Measurements from ENCODE around the gene LPAR2.
"Not testable (repeated sequence)": the region's sequence is repeated elsewhere in the genome, so short reads cannot be mapped to it uniquely, and the experiment has no call there.

The LPAR2 gene

GRCh38 chr19:19631346-19631745, 3.3 kb upstream of the LPAR2 start:
- no peak for DNase-seq (ENCODE audit: low read depth in 2 of 2, low spot score in 1 of 2)

- DNase-seq (ENCODE audit: low read depth in 2 of 2, low spot score in 1 of 2): no peak
Observed at GRCh38 chr19:19630426-19630825, 2.4 kb upstream of the LPAR2 start.

DNA sequence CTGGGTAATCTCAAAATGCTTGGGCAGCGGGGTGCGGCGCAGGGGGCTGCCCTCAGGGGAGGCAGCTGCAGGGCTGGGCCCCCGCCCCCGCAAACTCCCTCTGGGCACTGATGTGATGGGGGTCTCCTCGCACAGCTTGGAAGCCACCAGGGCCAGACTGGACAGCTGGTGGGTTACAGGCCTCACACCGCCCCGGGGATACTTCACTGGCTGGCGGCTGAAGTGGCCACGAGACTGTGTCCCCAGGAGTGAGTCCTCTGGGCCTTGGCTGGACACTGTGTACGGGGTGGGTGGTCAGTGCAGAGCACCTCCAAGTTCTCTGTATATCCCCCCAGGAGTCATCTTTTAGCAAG, 2.0 kb upstream of the LPAR2 start:
- DNase-seq (ENCODE audit: low read depth in 2 of 2, low spot score in 1 of 2): no peak

GRCh38 chr19:19628501-19629134, 598 bp upstream of the LPAR2 start:
- DNase-seq (ENCODE audit: low read depth in 2 of 2, low spot score in 1 of 2): peak in 1 of 2 donors; percentile 6

GRCh38 chr19:19626516-19627472, 1.2 kb downstream of the LPAR2 start:
- no peak for DNase-seq (ENCODE audit: low read depth in 2 of 2, low spot score in 1 of 2)

- DNase-seq (ENCODE audit: low read depth in 2 of 2, low spot score in 1 of 2): no peak
Observed at GRCh38 chr19:19624032-19624570, 3.9 kb downstream of the LPAR2 start.

DNA sequence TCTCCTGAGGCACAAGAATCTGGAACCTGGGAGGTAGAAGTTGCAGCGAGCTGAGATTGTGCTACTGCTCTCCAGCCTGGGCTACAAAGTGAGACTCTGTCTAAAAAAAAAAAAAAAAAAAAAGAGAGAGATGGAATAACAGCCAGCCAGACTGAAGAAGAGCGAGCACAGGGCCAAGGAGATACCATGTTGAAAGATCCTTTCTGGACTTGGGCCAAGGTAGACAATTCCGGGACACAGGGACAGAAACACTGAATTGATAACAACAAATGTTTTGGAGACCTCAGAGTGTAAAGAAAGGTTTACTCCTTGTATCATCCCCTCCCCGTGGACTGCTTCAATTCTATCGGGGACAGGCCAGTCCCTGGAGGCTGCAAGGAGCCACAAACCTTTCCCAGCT, 4.6 kb downstream of the LPAR2 start:
- no peak for DNase-seq (ENCODE audit: low read depth in 2 of 2, low spot score in 1 of 2)

- DNase-seq (ENCODE audit: low read depth in 2 of 2, low spot score in 1 of 2): no peak
Observed at GRCh38 chr19:19619849-19620210, 8.2 kb downstream of the LPAR2 start.

DNA sequence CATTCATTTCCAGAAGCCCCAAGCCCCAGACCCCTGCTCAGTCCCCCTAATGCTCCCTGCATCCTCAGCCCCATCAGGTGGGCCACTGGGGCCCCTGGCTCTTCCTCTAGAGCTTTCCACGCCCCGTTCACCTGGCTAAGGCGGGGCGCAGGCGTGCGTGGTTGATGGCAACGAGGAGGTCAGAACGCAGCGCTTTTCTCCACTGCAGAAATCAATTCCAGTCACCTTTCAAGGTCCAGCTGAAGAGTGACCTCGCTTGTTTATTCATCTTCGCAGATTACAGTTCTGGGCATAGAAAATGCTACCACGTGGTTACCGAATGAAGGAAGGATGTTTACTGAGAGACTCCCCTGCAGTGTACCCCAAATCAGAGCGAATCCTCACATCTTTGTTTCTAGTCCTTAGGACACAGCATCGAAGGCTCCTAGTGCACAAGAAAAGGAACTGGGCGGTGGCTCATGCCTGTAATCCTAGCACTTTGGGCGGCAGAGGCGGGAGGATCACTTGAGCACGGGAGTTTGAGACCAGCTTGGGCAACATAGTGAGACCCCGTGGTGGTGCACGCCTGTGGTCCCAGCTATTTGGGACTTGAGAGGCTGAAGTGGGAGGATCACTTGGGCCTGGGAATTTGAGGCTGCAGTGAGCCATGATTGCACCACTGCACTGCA, 8.7 kb downstream of the LPAR2 start:
- DNase-seq (ENCODE audit: low read depth in 2 of 2, low spot score in 1 of 2): no peak

- peak; percentile 98 for DNase-seq (ENCODE audit: low read depth in 2 of 2, low spot score in 1 of 2)
Observed at GRCh38 chr19:19618219-19619051, 9.6 kb downstream of the LPAR2 start, which contains the start of gene PBX4. TSS of gene PBX4 (minus strand) at chr19:19618687. CDS start at chr19:19618629, 58 bp downstream.

DNA sequence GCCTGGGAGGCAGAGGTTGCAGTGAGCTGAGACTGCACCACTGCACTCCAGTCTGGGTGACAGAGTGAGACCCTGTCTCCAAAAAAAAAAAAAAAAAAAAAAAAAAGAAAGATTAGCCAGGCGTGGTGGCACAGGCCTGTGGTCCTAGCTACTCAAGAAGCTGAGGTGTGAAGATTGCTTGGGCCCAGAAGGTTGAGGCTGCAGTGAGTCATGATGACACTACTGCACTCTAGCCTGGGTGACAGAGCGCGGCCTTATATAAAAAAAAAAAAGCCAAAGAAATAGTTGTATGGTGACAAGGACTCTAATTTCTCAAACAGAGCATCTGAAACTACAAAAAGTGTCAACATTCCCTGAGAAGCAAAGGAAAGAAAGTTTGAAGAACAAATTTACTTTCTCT, 12.9 kb downstream of the LPAR2 start:
- DNase-seq (ENCODE audit: low read depth in 2 of 2, low spot score in 1 of 2): no peak

GRCh38 chr19:19613506-19613905, 14.5 kb downstream of the LPAR2 start:
- DNase-seq (ENCODE audit: low read depth in 2 of 2, low spot score in 1 of 2): no peak

DNA sequence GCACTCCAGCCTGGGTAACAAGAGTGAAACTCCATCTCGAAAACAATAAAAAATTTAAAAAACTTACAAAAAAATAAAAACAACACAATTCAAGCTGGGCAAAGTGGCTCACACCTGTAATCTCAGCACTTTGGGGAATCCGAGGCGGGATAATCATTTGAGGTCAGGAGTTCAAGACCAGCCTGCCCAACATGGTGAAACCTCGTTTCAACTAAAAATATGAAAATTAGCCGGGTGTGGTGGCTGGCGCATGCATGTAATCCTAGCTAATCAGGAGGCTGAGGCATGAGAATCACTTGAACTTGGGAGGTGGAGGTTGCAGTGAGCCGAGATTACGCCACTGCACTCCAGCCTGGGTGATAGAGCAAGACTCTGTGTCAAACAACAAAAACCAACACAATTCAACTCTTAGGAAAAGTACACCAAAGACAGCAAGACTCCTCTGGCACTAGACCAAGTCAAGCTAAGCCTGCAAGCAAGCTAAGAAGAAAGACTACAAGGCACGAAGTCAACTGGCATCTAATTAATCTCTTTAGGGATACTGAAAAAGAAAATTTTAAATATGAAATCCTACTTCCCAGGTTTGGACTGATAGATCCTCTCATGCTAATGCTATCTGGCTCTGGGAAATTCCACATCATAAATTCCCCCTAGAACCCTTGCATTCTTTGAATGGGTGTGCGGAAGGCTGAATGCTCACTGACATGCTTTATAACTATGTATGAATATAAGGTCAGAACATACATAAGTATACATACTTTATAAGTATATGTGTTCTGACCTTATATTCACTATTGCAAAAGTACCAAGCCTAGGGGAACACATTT, 17.4 kb downstream of the LPAR2 start:
- DNase-seq (ENCODE audit: low read depth in 2 of 2, low spot score in 1 of 2): no peak

DNA sequence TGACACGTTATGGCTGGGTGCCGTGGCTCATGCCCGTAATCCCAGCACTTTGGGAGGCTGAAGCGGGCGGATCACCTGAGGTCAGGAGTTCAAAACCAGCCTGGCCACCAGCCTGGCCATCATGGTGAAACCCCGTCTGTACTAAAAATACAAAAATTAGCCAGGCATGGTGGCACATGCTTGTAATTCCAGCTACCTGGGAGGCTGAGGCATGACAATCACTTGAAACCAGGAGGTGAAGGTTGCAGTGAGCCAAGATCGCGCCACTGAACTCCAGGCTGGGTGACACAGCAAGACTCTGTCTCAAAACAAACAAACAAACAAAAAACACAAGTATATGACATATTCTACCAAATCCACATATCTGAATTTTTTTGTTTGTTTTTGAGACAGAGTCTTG, 21.3 kb downstream of the LPAR2 start:
- DNase-seq (ENCODE audit: low read depth in 2 of 2, low spot score in 1 of 2): not testable (repeated sequence)

DNA sequence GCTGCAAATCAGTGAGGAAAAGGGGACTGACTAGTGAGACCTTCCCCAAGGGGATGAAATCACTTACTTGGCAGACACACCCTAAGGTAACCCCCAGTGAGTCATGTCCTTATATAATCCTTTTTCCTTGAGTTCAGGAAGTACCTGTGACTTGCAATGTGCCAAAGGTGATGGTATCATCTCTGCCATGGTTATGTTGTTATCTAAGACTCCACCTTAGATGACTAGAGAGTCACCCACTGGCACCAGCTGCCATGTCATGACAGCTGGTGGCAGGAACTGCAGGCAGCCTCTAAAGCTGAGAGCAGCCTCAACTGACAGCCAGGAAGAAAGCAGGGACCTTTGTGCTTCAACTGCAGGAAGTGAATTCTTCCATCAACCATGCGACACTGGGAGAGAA, 22.0 kb downstream of the LPAR2 start:
- DNase-seq (ENCODE audit: low read depth in 2 of 2, low spot score in 1 of 2): no peak

- DNase-seq (ENCODE audit: low read depth in 2 of 2, low spot score in 1 of 2): no peak
Observed at GRCh38 chr19:19602713-19603324, 25.2 kb downstream of the LPAR2 start.

GRCh38 chr19:19602136-19602712, 25.8 kb downstream of the LPAR2 start:
- DNase-seq (ENCODE audit: low read depth in 2 of 2, low spot score in 1 of 2): no peak

DNA sequence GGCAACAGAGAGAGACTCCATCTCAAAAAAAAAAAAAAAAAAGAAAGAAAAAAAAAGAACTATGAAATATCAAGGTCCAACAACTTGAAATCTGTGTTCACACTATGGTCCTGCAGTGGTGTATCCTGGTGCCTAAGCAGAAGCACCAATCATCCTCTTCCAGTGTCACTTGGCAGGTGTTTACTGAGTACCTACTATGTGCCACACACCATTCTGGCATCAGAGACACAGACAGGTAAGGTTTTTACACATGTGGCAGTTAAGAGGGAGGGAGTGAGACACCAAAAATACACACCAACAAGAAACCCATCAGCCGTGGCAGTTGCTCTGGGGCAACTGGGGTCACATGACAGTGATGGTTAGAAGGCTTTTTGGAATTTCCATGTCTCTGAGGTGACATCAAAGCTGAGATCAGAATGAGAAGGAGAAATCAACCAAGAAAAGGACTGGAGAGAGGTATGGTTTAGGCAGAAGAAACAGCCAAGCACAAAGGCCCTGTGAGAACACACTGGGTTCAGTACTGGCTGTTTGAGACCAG, 27.2 kb downstream of the LPAR2 start:
- no peak for DNase-seq (ENCODE audit: low read depth in 2 of 2, low spot score in 1 of 2)

Measured in stimulated activated CD8-positive, alpha-beta memory T cell treated with anti-CD3 and anti-CD28 coated beads, Interleukin-4, amount 100 ng/mL, for 1 hour (primary cell).